Measurements from ENCODE around the gene ZNF845. TPM values are rescaled to one million over a fixed set of nuclear protein-coding genes. Genes with fewer than 3 reads are reported as not detected.
"Not testable (repeated sequence)": the region's sequence is repeated elsewhere in the genome, so short reads cannot be mapped to it uniquely, and the experiment has no call there.

Gene ZNF845
- total RNA-seq, 2 experiments from 2014 or later, result 7.5 to 8.0 TPM

DNA sequence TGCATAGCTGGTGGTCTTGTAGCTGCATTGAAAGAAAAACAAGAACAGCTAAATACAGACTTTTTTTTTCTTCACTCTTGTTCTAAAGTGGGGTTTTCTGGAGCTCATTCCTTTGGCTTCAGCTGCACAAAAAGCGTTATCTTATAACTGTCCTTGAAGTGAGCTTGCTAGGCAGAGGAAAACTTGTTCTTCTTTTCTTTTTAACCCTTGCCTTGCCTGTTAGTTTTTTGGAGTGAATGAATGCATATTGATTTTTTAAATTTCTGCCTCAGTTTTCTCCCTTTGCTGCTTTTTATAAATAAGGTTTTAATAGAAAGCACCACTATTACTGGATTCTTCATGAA is 62.9 kb downstream of the ZNF845 start:
- ATAC-seq (ENCODE audit: poor library complexity), result no peak

DNA sequence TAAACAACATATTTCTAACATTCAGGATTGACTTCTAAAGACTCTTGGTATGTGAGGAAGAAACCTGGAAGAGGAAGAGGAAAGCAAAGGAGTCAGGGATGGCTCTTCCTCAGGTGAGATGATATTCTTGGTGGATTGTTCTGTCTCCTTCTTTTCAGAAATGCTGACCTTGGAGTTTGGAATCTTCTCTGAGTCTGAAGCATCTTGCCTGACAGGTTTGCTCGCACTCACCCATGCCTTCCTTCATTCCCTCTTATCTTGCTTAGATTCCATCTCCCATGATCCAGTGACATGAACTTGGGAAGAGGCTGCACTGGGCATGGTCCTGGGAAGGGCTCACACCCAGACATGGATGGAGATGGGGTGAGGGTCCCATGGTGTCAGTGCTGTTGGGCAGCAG is 64.4 kb downstream of the ZNF845 start:
- H3K27me3 ChIP-seq (ENCODE audit: control insufficient read depth in 1 of 2, insufficient read depth in 2 of 2, low read length in 2 of 2); DNase-seq; H3K4me3 ChIP-seq (ENCODE audit: low read length); H3K27me3 Mint-ChIP-seq; H3K4me3 Mint-ChIP-seq; H3K9me3 Mint-ChIP-seq; ATAC-seq (ENCODE audit: poor library complexity); CTCF ChIA-PET; H3K27ac ChIP-seq (ENCODE audit: low read depth in 1 of 2, low read length in 2 of 2); H3K27ac Mint-ChIP-seq; POLR2A ChIA-PET: not testable (repeated sequence)
- H3K36me3 ChIP-seq (ENCODE audit: insufficient read depth, low read length), result peaks cover 45% of the 10 kb centered on the region
- H3K4me1 Mint-ChIP-seq (ENCODE audit: low read depth), result peaks cover 35% of the 10 kb centered on the region
- H3K4me1 ChIP-seq (ENCODE audit: insufficient read depth, low read length), result peaks cover 13% of the 10 kb centered on the region
- intact Hi-C loops (cut with DNase I, micrococcal nuclease), result loop anchor here in 1 of 2 experiments (5.0 to 10.0 kb wide), 3 partner anchors 34 to 293 kb away; partner anchors contain the start of genes ZNF160, ZNF665 and ZNF761
- peaks cover 86% of the 10 kb centered on the region for H3K36me3 Mint-ChIP-seq (ENCODE audit: low read depth)
- H3K9me3 ChIP-seq (ENCODE audit: control insufficient read depth in 1 of 2, insufficient read depth in 1 of 2, low read length in 2 of 2), result peaks cover 12 to 27% of the 10 kb centered on the region in 2 experiments

More for the DNA sequence above, 62.9 kb downstream of the ZNF845 start:
- POLR2A ChIA-PET, result no interaction called here
- Mint-ChIP-seq H3K9me3 (no peaks in the 10 kb centered on the region), H3K27ac (peak overlapping the region; percentile 93), H3K4me1 (ENCODE audit: low read depth) (peaks cover 35% of the 10 kb centered on the region), H3K36me3 (ENCODE audit: low read depth) (peaks cover 71% of the 10 kb centered on the region), H3K27me3 (no peaks in the 10 kb centered on the region), H3K4me3 (peak overlapping the region; percentile 93)
- no peaks in the 10 kb centered on the region for H3K27me3 ChIP-seq (ENCODE audit: control insufficient read depth in 1 of 2, insufficient read depth in 2 of 2, low read length in 2 of 2)
- H3K36me3 ChIP-seq (ENCODE audit: insufficient read depth, low read length), result peaks cover 32% of the 10 kb centered on the region
- TF ChIP-seq, protein P1, sequence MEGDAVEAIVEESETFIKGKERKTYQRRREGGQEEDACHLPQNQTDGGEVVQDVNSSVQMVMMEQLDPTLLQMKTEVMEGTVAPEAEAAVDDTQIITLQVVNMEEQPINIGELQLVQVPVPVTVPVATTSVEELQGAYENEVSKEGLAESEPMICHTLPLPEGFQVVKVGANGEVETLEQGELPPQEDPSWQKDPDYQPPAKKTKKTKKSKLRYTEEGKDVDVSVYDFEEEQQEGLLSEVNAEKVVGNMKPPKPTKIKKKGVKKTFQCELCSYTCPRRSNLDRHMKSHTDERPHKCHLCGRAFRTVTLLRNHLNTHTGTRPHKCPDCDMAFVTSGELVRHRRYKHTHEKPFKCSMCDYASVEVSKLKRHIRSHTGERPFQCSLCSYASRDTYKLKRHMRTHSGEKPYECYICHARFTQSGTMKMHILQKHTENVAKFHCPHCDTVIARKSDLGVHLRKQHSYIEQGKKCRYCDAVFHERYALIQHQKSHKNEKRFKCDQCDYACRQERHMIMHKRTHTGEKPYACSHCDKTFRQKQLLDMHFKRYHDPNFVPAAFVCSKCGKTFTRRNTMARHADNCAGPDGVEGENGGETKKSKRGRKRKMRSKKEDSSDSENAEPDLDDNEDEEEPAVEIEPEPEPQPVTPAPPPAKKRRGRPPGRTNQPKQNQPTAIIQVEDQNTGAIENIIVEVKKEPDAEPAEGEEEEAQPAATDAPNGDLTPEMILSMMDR (IDR thresholded peaks at IDR 0.05), result no peak
- no peak overlapping the region for H3K27ac ChIP-seq (ENCODE audit: low read depth in 1 of 2, low read length in 2 of 2)
- H3K9me3 ChIP-seq (ENCODE audit: control insufficient read depth in 1 of 2, insufficient read depth in 1 of 2, low read length in 2 of 2), result peaks cover 1 to 26% of the 10 kb centered on the region in 2 experiments
- intact Hi-C loops (cut with DNase I, micrococcal nuclease), result loop anchor here in 1 of 2 experiments (5.0 to 10.0 kb wide), 3 partner anchors 36 to 292 kb away; partner anchors contain the start of genes ZNF160, ZNF665 and ZNF761
- DNase-seq, result no peak
- H3K4me1 ChIP-seq (ENCODE audit: insufficient read depth, low read length), result peaks cover 13% of the 10 kb centered on the region
- no peak overlapping the region for H3K4me3 ChIP-seq (ENCODE audit: low read length)
- CTCF ChIA-PET, result interaction anchor here (1.2 to 1.6 kb wide), 2 partner anchors 28 to 201 kb away, joined by 4 to 5 read pairs; no protein-coding TSS in a partner anchor

Other genes with a start within 250 kb of the ZNF845 start
- gene ZNF160, start 230.3 kb upstream of the ZNF845 start, total RNA-seq, result 10 to 100 TPM; 42.1 to 45.5 TPM
- 1 to 10 TPM; 1.2 to 1.7 TPM for gene ZNF415, start 200.8 kb upstream of the ZNF845 start, total RNA-seq
- gene ZNF347, start 174.7 kb upstream of the ZNF845 start, total RNA-seq, result 1 to 10 TPM; 3.8 to 3.9 TPM
- gene ZNF665, start 140.4 kb upstream of the ZNF845 start, total RNA-seq, result 1 to 10 TPM; 2.1 to 3.2 TPM
- gene ZNF677, start 78.9 kb upstream of the ZNF845 start, total RNA-seq, result 1 to 10 TPM; 5.2 to 6.4 TPM
- not detected for gene VN1R2, start 75.5 kb upstream of the ZNF845 start, total RNA-seq
- not detected for gene VN1R4, start 66.0 kb upstream of the ZNF845 start, total RNA-seq
- 10 to 100 TPM; 13.5 to 16.3 TPM for gene ZNF525, start 32.0 kb downstream of the ZNF845 start, total RNA-seq
- gene ZNF765, start 61.4 kb downstream of the ZNF845 start, total RNA-seq, result 1 to 10 TPM; 6.7 to 9.0 TPM
- 1 to 10 TPM; 4.5 to 5.6 TPM for gene ZNF761, start 98.2 kb downstream of the ZNF845 start, total RNA-seq
- 1 to 10 TPM; 2.0 to 2.7 TPM for gene ZNF813, start 134.0 kb downstream of the ZNF845 start, total RNA-seq
- 100 to 1,000 TPM; 428 to 437 TPM for gene ZNF331, start 204.4 kb downstream of the ZNF845 start, total RNA-seq